ENCODE data around the gene LBR.

LBR gene

DNA sequence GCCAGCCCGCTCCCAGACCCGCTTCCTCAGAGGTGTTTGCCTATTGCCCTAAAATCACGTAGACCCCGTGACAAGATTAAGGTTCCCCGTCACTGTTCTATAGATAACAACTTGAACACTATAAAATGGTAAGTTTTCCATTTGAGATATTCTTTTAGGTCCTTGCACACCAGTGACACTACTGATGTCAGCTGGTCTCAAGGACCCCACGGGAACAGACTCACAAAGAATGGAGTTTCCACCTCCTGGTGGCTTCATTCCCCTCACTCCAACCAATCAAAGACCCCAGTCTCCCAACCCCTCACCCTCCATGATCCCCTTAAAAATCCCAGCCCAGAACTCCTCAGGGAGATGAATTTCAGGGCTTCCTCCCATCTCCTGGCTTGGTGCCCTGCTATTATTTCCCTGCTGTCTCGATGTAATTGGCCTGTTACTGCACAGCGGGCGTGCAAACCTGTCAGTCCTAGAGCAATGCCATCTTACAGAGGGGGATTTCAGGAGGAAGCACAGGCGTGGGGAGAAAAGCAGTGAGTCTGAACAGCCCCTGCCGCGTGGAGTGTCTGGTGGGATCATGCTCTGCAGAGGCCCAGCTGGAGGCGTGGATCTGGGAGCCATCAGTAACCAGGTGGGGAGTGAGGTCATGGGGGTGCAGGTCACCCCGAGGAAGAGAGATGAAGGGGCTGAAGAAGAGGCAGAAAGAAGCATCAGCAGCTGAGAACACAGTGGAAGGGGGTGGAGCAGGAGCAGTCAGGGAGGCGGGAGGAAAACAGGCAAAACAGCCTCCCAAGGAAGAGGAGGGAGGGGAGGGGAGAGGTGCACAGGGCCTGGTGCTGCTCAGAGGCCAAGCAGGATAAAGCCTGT, 35.1 kb upstream of the LBR start:
- ATAC-seq, result no peak

GRCh38 chr1:225462429-225462713, 34.5 kb upstream of the LBR start:
- no peak for ATAC-seq

- ATAC-seq, result no peak
These were observed 33.9 kb upstream of the LBR start for GRCh38 chr1:225461533-225462428.

DNA sequence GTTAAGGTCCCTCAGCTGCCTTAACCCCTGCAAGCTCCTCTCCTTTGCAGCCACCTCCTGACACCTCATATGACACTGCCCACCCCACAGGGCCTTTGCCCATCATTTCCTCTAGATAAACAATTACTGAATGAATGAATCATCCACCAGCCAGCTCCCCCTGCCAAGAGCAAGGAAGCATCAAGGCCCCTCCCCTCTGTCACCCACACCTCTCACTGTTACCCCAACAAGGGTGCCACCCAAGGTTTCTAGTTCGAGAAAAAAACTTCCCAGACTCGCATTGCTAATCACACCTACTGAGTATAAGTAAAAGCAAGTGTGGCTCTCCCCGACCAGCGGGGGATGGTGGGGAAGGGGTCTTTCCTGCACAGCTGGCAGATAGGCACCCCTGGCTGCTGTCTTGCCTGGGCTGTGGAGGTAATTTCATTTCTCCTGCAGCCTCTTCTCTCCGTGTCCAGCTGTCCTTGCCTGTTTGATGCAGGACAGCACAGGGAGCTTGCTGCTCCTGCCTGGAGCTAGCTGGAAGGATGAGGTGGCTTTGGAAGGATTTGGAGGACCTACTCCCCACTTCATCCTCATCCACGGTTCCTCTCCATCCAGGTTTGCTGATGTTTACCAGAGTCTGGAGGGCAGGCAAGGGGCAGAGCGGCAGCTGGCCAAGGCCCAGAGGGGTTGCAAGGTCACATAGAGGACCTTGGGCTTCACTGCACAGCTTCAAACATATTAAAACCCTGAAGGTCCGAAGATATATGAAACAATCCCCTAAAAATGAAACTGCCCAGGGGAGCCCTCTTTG, 33.1 kb upstream of the LBR start:
- peak; percentile 85 to 91 for ATAC-seq

DNA sequence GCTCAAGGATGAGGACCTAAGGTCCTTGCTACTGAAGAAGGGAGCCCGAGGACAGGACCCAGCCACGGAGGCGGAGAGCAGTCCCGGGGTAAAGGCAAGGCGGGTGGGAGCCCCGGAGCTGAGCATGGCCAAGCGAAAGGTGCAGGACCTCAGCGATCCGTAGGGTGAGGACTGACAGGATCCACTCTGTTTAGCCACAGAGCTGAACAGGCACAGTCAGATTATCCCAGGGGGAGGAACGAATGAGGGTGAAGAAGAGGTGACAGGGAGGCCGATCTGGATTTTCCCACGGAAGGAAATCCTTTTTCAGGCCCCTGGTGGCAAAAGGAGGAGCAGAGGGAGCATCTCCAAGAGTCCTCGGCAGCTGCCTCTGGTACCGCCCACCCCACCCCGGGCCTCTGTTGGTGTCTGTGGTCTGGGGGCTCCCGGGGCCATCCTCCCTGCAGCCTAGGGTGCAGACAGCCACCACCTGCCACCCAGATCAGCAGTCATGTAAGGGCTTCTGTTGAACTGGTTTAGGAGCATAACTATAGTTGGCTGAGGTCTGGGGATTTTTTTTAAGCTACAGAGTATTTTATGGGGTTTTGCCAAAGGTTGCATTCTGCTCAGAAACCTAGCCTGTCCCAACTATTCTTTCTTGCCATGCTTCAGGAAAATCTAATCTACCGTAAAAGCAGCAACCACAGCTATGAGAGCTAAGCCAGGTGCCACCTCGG, 32.3 kb upstream of the LBR start:
- ATAC-seq, result no peak

DNA sequence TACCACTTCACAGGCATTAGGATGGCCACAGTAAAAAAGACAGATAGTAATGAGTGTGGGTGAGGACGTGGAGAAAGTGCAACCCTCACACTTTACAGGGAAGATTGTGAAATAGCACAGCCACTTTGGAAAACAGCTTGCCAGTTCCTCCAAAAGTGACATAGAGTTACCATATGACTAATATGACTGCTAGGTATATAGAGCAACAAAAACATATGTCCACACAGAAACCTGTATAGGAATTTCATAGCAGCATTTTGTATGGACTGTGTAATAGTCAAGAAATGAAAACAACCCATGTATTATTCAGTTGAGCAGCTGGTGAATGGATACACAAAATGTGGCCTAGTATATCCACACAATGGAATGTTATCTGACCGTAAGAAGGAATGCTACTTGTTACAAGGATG, 30.4 kb upstream of the LBR start:
- ATAC-seq, result no peak

- peak; percentile 98 to 99 for ATAC-seq
These were observed 26.9 kb upstream of the LBR start for GRCh38 chr1:225454733-225455132.

- peak in 1 of 2 donors; percentile 3 for ATAC-seq
These were observed 26.2 kb upstream of the LBR start for GRCh38 chr1:225453797-225454648.

DNA sequence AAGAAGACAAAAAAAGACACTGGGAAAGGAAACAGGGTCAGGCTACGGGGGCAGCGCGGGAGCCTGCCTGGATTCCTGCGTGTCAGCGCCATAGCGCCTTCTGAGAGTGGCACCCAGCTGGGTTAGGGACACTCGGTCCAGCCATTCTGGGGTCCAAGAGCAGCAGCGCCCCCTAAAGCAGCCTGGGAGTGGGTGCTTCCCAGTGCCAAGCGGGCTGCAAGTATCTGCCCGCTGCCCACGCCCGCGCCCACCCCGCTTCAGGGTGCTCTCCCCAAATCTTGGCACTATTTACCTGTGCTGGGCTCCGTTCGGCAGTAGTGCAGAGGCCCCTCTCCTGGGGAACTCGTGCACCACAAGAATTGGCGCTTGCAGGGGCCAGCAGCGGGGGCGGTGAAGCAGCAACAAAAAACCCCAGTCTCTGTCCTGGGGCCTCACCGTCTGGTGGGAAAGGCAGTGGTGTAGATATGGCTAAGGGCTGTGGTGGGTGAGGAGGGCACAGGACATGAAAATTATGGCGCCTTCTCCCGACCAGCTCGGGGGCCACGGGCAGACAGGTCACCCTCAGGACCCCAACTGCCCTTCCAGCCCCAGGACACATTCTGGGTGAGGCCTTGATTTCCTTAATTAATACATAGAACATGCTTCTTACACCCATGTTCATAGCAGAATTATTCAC, 24.1 kb upstream of the LBR start:
- no peak for ATAC-seq

DNA sequence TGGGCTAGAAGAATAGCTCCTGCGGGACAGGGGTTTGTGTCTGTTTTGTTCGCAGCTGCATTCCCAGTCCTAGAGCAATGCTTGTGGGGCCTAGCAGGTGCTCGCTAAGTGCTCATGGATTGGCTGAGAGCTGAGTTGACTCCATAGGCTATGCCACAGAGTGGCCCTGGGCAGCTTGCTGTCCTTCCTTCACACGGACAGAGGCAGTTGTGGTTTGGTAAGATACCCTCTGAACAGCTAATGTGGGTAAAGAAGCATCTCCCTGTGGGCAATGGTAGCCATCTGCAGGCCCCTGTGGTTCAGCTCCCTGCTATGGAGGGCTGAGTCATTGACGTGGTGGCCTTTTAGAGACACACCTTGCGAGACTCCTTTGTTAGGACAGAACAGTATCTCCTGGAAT, 23.5 kb upstream of the LBR start:
- ATAC-seq, result no peak

DNA sequence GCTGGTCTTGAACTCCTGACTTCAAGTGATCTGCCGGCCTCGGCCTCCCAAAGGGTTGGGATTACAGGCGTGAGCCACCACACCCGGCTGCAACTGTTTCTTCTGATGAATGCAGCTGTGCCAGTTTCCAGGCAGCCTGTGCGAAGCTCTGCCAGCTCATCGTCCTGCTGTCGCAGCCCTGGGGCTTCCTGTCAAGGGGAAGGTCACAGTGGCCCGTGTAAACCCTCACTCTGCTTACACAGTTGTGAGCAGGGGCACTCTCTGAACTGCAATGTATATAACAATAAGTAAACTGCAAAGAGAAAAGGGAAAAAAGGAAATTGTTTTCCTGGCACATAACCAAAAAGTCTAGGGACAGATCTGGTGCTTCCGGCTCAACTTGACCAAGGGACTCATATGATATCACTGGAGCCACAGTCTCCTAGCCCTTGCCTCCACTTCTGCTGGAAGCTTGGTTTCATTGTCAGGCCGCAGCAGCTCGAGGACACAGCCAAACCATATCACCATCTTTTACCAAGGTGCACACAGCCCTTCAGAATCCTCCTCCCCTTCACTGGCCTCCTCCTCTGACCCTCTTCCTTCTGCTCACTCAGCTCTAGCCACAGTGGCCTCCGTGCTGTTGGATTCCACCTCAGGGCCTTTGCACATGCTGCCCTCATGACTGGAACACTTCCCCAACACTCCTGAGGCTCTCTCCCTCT, 22.8 kb upstream of the LBR start:
- no peak for ATAC-seq

DNA sequence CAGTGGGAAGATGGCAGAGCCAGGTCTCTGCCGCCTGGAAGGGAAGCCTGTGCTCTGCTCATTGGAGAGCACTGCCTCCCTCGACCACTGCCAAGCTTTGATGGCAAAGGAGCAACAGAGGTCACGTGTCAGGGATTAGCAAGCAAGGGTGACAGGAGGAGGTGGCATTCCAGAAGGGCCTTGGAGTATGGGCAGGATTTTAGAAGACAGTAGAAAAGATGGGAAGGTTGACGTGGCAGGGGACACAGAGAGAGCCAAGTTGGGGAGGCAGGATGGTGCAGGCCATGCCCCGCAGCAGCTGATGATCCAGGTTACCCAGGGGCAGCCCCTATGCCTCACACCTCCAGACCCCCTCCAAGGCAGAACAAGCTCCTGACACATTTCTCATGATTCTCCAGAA, 21.9 kb upstream of the LBR start:
- ATAC-seq, result no peak

DNA sequence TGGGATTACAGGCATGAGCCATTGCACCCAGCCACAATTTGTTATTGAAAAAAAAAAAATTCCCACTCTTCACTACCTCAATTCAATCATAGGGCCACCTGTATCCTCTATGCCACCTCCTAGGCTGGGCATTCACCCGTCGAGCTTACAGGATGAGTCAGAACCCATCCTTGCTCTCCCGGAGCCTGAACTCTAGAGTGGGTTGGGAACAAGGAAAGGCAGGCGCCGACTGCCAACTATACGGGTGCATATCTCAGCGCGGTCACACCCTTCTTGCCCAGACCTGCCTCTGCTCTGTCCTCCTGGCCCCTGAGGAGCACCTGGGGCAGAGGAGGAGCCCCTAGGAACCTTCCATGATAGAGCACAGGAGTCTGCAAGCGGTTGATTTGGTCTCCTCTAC, 21.4 kb upstream of the LBR start:
- ATAC-seq, result no peak

DNA sequence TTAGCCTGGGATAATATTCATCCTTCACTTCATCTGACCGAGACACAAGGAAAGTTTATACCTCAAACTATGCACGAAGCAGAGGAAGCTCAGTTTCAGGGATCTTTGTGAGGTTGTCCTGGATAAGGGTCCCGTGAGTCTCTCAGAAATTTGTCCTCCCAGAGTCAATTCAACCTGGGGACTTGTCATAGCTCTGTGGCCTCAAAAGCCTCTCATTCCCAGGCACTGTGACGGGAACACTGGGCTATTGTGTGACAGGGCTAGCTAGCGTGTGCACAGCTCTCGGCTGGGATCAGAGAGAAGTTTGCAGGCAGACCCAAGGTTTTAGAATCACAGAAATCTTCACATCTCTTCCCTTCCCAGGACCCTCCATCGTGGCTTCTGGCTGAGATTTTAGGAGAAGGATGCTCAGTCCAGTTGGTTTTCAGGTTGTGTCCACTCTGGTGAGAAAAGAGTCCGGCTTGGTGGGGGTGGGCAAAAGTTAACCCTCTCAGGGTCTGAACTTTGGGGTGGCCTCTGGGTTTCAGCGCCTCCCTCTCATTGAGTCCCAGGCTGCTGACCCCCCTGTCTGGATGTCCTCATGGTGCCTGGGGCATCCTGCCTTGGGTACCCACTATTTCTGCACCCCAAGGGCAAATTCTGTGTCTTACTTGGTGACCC, 20.4 kb upstream of the LBR start:
- ATAC-seq, result no peak

DNA sequence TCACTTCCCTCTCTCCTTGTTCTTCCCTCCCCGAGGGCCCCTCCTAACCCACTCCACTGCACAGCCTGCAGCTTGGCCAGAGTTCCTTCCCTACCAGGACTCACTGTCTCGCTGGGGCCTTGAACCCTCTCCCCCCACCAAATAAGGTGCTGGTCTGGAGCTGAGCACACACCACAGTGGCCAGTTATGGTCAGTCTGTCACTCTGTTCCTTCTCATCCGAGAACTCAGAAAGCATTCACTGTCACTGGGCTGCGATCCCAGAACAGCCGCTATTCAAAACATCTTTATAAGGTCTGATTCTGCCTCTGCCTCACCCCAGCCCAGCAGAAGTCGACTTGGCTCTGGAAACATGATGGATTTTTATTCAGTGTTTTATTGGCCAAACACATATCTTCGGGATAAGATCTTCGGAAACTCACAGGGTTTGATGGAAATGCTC, 19.8 kb upstream of the LBR start:
- ATAC-seq, result no peak

GRCh38 chr1:225446981-225447615, 19.3 kb upstream of the LBR start:
- no peak for ATAC-seq

- no peak for ATAC-seq
These were observed 18.7 kb upstream of the LBR start for GRCh38 chr1:225446595-225446960.

GRCh38 chr1:225445639-225446594, 18.1 kb upstream of the LBR start:
- no peak for ATAC-seq
